H9 (cell line): ENCODE results near the gene SPATA20. TPM values are rescaled to one million over a fixed set of nuclear protein-coding genes. Genes with fewer than 3 reads are reported as not detected.
A peak's percentile ranks its signal among the peaks of the same experiment; 100 is the strongest.

Experiments
- DNase-seq: peaks from one replicate; pipeline ENCODE4 v3.0.0-alpha.2; 2017
- H2AFZ ChIP-seq: one replicate; pipeline ENCODE4 v1.6.1; 2013; ENCODE audit warnings: mild to moderate bottlenecking, low read length, control low read depth, moderate library complexity
- H2AK5ac ChIP-seq: 2 replicates; pipeline ENCODE4 v1.6.1; 2013; ENCODE audit warnings: low read length, control low read depth, mixed read lengths; ENCODE audit not compliant: insufficient read length
- H2BK120ac ChIP-seq: one replicate; pipeline ENCODE4 v1.6.1; 2013; ENCODE audit warnings: low read depth, mild to moderate bottlenecking, low read length, control low read depth, inconsistent platforms; ENCODE audit not compliant: poor library complexity, severe bottlenecking
- H2BK12ac ChIP-seq: 2 replicates; pipeline ENCODE4 v1.6.1; 2013; ENCODE audit warnings: low read length, control low read depth, mixed read lengths, low read depth; ENCODE audit not compliant: insufficient read length
- H2BK15ac ChIP-seq: 2 replicates; pipeline ENCODE4 v1.6.1; 2013; ENCODE audit warnings: low read depth, low read length, control low read depth
- H2BK20ac ChIP-seq: one replicate; pipeline ENCODE4 v1.6.1; 2013; ENCODE audit warnings: low read depth, mild to moderate bottlenecking, low read length, control low read depth, inconsistent platforms; ENCODE audit not compliant: poor library complexity, severe bottlenecking
- H2BK5ac ChIP-seq: 2 replicates; pipeline ENCODE4 v1.6.1; 2013; ENCODE audit warnings: low read length, control low read depth, mixed read lengths; ENCODE audit not compliant: insufficient read length
- H3K14ac ChIP-seq: 2 replicates; pipeline ENCODE4 v1.6.1; 2013; ENCODE audit warnings: low read length, control low read depth; ENCODE audit not compliant: insufficient read depth
- H3K18ac ChIP-seq: 2 replicates; pipeline ENCODE4 v1.6.1; 2013; ENCODE audit warnings: low read depth, mild to moderate bottlenecking, mixed read lengths, low read length, control low read depth; ENCODE audit not compliant: insufficient read length
- H3K23ac ChIP-seq: 2 replicates; pipeline ENCODE4 v1.6.1; 2013; ENCODE audit warnings: low read length, control low read depth, mixed read lengths, low read depth; ENCODE audit not compliant: insufficient read length
- H3K23me2 ChIP-seq: 2 replicates; pipeline ENCODE4 v1.6.1; 2013; ENCODE audit warnings: low read depth, mild to moderate bottlenecking, mixed read lengths, low read length, control low read depth; ENCODE audit not compliant: insufficient read length, poor library complexity, severe bottlenecking
- H3K27ac ChIP-seq: 2 replicates; pipeline ENCODE4 v1.5.1; 2013; ENCODE audit warnings: low read length, control low read depth, mixed read lengths, low read depth; ENCODE audit not compliant: insufficient read length
- H3K27me3 ChIP-seq: 2 replicates; pipeline ENCODE4 v1.6.1; 2013; ENCODE audit warnings: low read length, control low read depth, inconsistent platforms; ENCODE audit not compliant: insufficient read depth
- H3K4ac ChIP-seq: 2 replicates; pipeline ENCODE4 v1.6.1; 2013; ENCODE audit warnings: low read depth, mild to moderate bottlenecking, control low read depth, inconsistent platforms, low read length, moderate library complexity
- H3K4me1 ChIP-seq: 2 replicates; pipeline ENCODE4 v1.6.1; 2013; ENCODE audit warnings: low read length, control low read depth, inconsistent platforms; ENCODE audit not compliant: insufficient read depth
- H3K4me2 ChIP-seq: 2 replicates; pipeline ENCODE4 v1.6.1; 2013; ENCODE audit warnings: low read length, control low read depth, mixed read lengths; ENCODE audit not compliant: insufficient read length, insufficient read depth
- H3K56ac ChIP-seq: 2 replicates; pipeline ENCODE4 v1.6.1; 2013; ENCODE audit warnings: low read depth, mild to moderate bottlenecking, mixed read lengths, low read length, control low read depth; ENCODE audit not compliant: insufficient read length
- H3K79me1 ChIP-seq: 2 replicates; pipeline ENCODE4 v1.6.1; 2013; ENCODE audit warnings: low read depth, mild to moderate bottlenecking, moderate library complexity, low read length, control low read depth, inconsistent platforms; ENCODE audit not compliant: insufficient read depth, poor library complexity, severe bottlenecking
- H3K79me2 ChIP-seq: 2 replicates; pipeline ENCODE4 v1.6.1; 2013; ENCODE audit warnings: low read length, control low read depth, inconsistent platforms; ENCODE audit not compliant: insufficient read depth
- H3K9ac ChIP-seq: 2 replicates; pipeline ENCODE4 v1.6.1; 2013; ENCODE audit warnings: low read length, control low read depth, mixed read lengths; ENCODE audit not compliant: insufficient read length; ENCODE audit errors: extremely low read depth
- H3K9me3 ChIP-seq: one replicate; pipeline ENCODE4 v1.6.1; 2013; ENCODE audit warnings: low read depth, low read length, inconsistent platforms; ENCODE audit not compliant: control insufficient read depth
- H3T11ph ChIP-seq: one replicate; pipeline ENCODE4 v1.6.1; 2013; ENCODE audit warnings: mild to moderate bottlenecking, low read length, control low read depth, inconsistent platforms
- H4K20me1 ChIP-seq: one replicate; pipeline ENCODE4 v1.6.1; 2013; ENCODE audit not compliant: control insufficient read depth, insufficient read length, insufficient read depth
- H4K5ac ChIP-seq: 2 replicates; pipeline ENCODE4 v1.6.1; 2013; ENCODE audit warnings: low read depth, mild to moderate bottlenecking, mixed read lengths, low read length, control low read depth; ENCODE audit not compliant: insufficient read length
- H4K8ac ChIP-seq: replicated peaks from 2 replicates; pipeline ENCODE4 v1.6.1; 2013; ENCODE audit warnings: low read length, control low read depth, mixed read lengths, low read depth; ENCODE audit not compliant: insufficient read length
- H4K91ac ChIP-seq: 2 replicates; pipeline ENCODE4 v1.6.1; 2013; ENCODE audit warnings: low read depth, mild to moderate bottlenecking, moderate library complexity, mixed read lengths, low read length, control low read depth; ENCODE audit not compliant: insufficient read length
- H3K27ac Mint-ChIP-seq, 3 experiments: 2 replicates in 2 of 3; 3 replicates in 1 of 3; pipeline ENCODE4 v1.8.0; 2020 to 2021; ENCODE audit warnings: mixed read lengths in 3 of 3, mild to moderate bottlenecking in 1 of 3, moderate library complexity in 1 of 3
- H3K27me3 Mint-ChIP-seq: 2 replicates; pipeline ENCODE4 v1.8.0; 2021; ENCODE audit warnings: low read depth, mild to moderate bottlenecking, moderate library complexity, mixed read lengths
- H3K36me3 Mint-ChIP-seq, 3 experiments: 2 replicates in 2 of 3; 3 replicates in 1 of 3; pipeline ENCODE4 v1.8.0; 2020 to 2021; ENCODE audit warnings: low read depth in 3 of 3, mixed read lengths in 3 of 3; ENCODE audit not compliant: insufficient read depth in 1 of 3
- H3K4me1 Mint-ChIP-seq, 2 experiments: 2 replicates each; pipeline ENCODE4 v1.8.0; 2020; ENCODE audit warnings: mixed read lengths in 2 of 2
- H3K4me3 Mint-ChIP-seq, 2 experiments: 2 replicates in 1 of 2; 3 replicates in 1 of 2; pipeline ENCODE4 v1.8.0; 2020 to 2021; ENCODE audit warnings: mild to moderate bottlenecking in 2 of 2, mixed read lengths in 2 of 2, moderate library complexity in 1 of 2
- H3K9me3 Mint-ChIP-seq, 2 experiments: 2 replicates in 1 of 2; 3 replicates in 1 of 2; pipeline ENCODE4 v1.8.0; 2020; ENCODE audit warnings: mild to moderate bottlenecking in 2 of 2, mixed read lengths in 2 of 2, moderate library complexity in 1 of 2
- CTCF ChIP-seq: fragments of 200-600 bp; sonication (generic); conservative IDR thresholded peaks from 3 replicates; pipeline ENCODE4 v1.8.0; 2021; ENCODE audit warnings: antibody characterized with exemption, mild to moderate bottlenecking
- WGBS: extraction: QIAGEN DNeasy Blood & Tissue Kit; methylation state at CpG from one replicate; pipeline ENCODE4 v1.1.7; 2013; ENCODE audit warnings: missing lambda C conversion rate, low lambda C conversion rate, mixed read lengths; ENCODE audit not compliant: insufficient read length; ENCODE audit errors: extremely low coverage; 5-methylcytosine and 5-hydroxymethylcytosine counted together
- total RNA-seq: library from RNA; stranded (reverse); gene quantifications from 2 replicates; pipeline ENCODE4 v1.2.1, GENCODE V29; 2021

The SPATA20 gene
- total RNA-seq, 1 experiment from 2014 or later: 23.9 TPM

- no peak overlapping the region for H2BK5ac ChIP-seq
- H3K27me3 ChIP-seq: no peaks in the 10 kb centered on the region
- no peak overlapping the region for H2BK12ac ChIP-seq
- Mint-ChIP-seq H3K4me3 (no peak overlapping the region), H3K36me3 (no peaks in the 10 kb centered on the region; a peak in 1 of 7 replicates), H3K27ac (peak overlapping the region in 1 of 3 experiments; percentile 8; a peak in 1 of 7 replicates), H3K4me1 (peaks cover 8 to 11% of the 10 kb centered on the region in 2 experiments; a peak in 2 of 4 replicates), H3K9me3 (no peaks in the 10 kb centered on the region; a peak in 1 of 5 replicates), H3K27me3 (peaks cover 22% of the 10 kb centered on the region)
- no peaks in the 10 kb centered on the region for H3K79me1 ChIP-seq
- H4K5ac ChIP-seq: no peak overlapping the region
- H3K18ac ChIP-seq: no peak overlapping the region
- no peak overlapping the region for H3K23ac ChIP-seq
- H3K4me1 ChIP-seq: no peaks in the 10 kb centered on the region; the same call in 1 of the 2 replicates
- no peaks in the 10 kb centered on the region for H3K79me2 ChIP-seq
- no peaks in the 10 kb centered on the region for H3K9me3 ChIP-seq
- no peak overlapping the region for H4K8ac ChIP-seq
- no peaks in the 10 kb centered on the region for H4K20me1 ChIP-seq
- no peak overlapping the region for H3T11ph ChIP-seq
- no peak overlapping the region for H3K56ac ChIP-seq
- H2AFZ ChIP-seq: no peak overlapping the region
- TF ChIP-seq CTCF: no peak
- DNase-seq: no peak
- H2BK15ac ChIP-seq: no peak overlapping the region
- H4K91ac ChIP-seq: no peak overlapping the region
- H3K9ac ChIP-seq: no peak overlapping the region
- no peak overlapping the region for H3K27ac ChIP-seq
- H2BK120ac ChIP-seq: no peak overlapping the region
- H3K4me2 ChIP-seq: no peak overlapping the region
- no CpG with 5 or more reads among the region's 18 CpGs for WGBS
- H3K14ac ChIP-seq: no peak overlapping the region
- H3K23me2 ChIP-seq: no peaks in the 10 kb centered on the region
- no peak overlapping the region for H3K4ac ChIP-seq
- H2AK5ac ChIP-seq: no peak overlapping the region
- H2BK20ac ChIP-seq: no peak overlapping the region
Observed at GRCh38 chr17:50548831-50549230, 1.9 kb downstream of the SPATA20 start.
